KBM-7 (cell line): ENCODE data around the gene CCNY.

Experiments
- DNase-seq: peaks from one replicate; pipeline ENCODE4 v3.0.0-alpha.2; 2015
- in situ Hi-C: fragments of 300-500 bp; cut with MboI; formaldehyde crosslinking; loops from 2 replicates; pipeline ENCODE4 v1.14.3; 2020; ENCODE audit warnings: low sequenced_read_pairs, low pct_unique_long_range_greater_than_20kb, mixed read lengths

Gene CCNY

GRCh38 chr10:35612385-35613106 lies 276.2 kb downstream of the CCNY start:
- in situ Hi-C loops, result no loop called here

GRCh38 chr10:35613107-35613440 lies 276.8 kb downstream of the CCNY start:
- DNase-seq, result no peak
- in situ Hi-C loops, result no loop called here

More at GRCh38 chr10:35612385-35613106, 276.2 kb downstream of the CCNY start:
- DNase-seq, result no peak

DNA sequence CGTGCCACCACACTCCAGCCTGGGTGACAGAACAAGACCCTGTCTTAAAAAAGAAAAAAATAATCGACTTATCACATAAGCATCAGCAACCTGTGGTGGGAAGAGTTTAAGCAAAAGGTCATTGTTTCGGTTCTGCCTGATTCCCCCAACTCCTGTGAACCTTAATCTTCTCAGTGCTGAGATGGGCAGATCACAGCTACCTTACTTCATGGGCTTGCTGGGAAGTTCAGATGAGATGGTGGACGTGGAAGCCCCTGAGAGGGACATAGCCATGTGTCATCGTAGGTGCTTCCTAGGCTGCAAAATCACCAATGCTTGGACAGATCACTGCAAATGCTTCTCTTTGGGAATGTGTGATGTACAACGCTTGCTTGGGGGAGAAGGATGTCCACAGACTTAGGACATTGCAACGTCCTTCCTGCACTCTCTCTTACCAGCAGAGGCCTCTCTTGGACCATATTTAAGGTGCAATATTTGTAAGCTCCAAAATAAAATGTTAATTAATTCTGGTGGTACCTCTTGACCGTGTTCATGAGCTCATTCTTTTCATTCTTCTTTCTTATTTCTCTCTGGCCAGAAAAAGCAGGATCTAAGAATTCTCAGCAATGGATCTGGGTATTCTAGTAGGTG lies 277.4 kb downstream of the CCNY start:
- in situ Hi-C loops, result no loop called here
- no peak for DNase-seq

DNA sequence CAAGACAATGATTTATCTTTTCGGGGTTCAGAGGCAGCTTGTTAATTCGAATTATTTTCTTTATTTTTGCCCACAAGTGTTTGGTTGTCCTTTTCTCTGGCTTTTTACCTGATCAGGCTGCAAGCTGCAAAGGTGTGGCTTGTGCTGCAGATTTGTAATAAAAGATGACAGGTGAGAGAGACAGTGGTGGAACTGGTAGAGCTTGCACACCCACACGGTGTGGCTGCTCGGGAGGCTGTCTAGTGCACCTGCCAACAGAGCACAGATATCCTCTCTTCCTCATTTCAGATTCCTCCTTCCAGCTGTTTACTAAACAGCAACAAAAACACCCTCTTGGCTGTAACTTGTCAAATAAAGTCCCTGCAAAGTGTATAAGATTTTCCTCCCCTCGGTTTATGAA lies 278.0 kb downstream of the CCNY start:
- no peak for DNase-seq
- in situ Hi-C loops, result no loop called here
